Measurements from ENCODE around the gene NDUFAF2. TPM values are rescaled to one million over a fixed set of nuclear protein-coding genes. Genes with fewer than 3 reads are reported as not detected.
A peak's percentile ranks its signal among the peaks of the same experiment; 100 is the strongest.

Gene NDUFAF2
- total RNA-seq, 1 experiment from 2014 or later: 60.8 TPM

- no peak for TF ChIP-seq CTCF (IDR thresholded peaks at IDR 0.05; ENCODE audit: insufficient read depth in 1 of 2, low read depth in 1 of 2, low read length in 1 of 2, severe bottlenecking in 1 of 2, unreplicated experiment in 1 of 2)
- no peaks in the 10 kb centered on the region; the same call in 1 of the 2 replicates for H3K9me3 ChIP-seq
- Mint-ChIP-seq H3K4me3 (ENCODE audit: unreplicated experiment) (no peak overlapping the region), H3K27ac (ENCODE audit: unreplicated experiment) (no peak overlapping the region), H3K27me3 (ENCODE audit: insufficient read depth, unreplicated experiment) (no peaks in the 10 kb centered on the region), H3K36me3 (ENCODE audit: insufficient read depth, unreplicated experiment) (no peaks in the 10 kb centered on the region), H3K9me3 (ENCODE audit: unreplicated experiment) (peaks cover 9% of the 10 kb centered on the region), H3K4me1 (ENCODE audit: low read depth, unreplicated experiment) (peaks cover 19% of the 10 kb centered on the region)
- H3K4me1 ChIP-seq: peaks cover 31% of the 10 kb centered on the region
- ChIA-PET POLR2A (no interaction called here), CTCF (no interaction called here)
- DNase-seq: no peak
- no peaks in the 10 kb centered on the region for H3K27me3 ChIP-seq (replicated peaks; ENCODE audit: control insufficient read depth, insufficient read depth, low read length)
- BruUV-seq (replicated peaks): no TSS peak
- intact Hi-C loops (cut with micrococcal nuclease; ENCODE audit: unreplicated experiment): no loop called here
- H3K36me3 ChIP-seq (ENCODE audit: control insufficient read depth, insufficient read depth, low read length): no peaks in the 10 kb centered on the region
- no peak overlapping the region for H3K4me3 ChIP-seq (ENCODE audit: low read depth, low read length)
Observed at GRCh38 chr5:61048534-61048933, 103.5 kb downstream of the NDUFAF2 start.

GRCh38 chr5:61050292-61050691 lies 105.3 kb downstream of the NDUFAF2 start:
- peaks cover 31% of the 10 kb centered on the region for H3K4me1 ChIP-seq
- H3K4me3 ChIP-seq (ENCODE audit: low read depth, low read length): no peak overlapping the region
- Mint-ChIP-seq H3K4me1 (ENCODE audit: low read depth, unreplicated experiment) (peaks cover 19% of the 10 kb centered on the region), H3K27ac (ENCODE audit: unreplicated experiment) (no peak overlapping the region), H3K9me3 (ENCODE audit: unreplicated experiment) (no peaks in the 10 kb centered on the region), H3K27me3 (ENCODE audit: insufficient read depth, unreplicated experiment) (no peaks in the 10 kb centered on the region), H3K4me3 (ENCODE audit: unreplicated experiment) (no peak overlapping the region), H3K36me3 (ENCODE audit: insufficient read depth, unreplicated experiment) (no peaks in the 10 kb centered on the region)
- ChIA-PET CTCF (no interaction called here), POLR2A (no interaction called here)
- no peak for TF ChIP-seq CTCF (IDR thresholded peaks at IDR 0.05; ENCODE audit: insufficient read depth in 1 of 2, low read depth in 1 of 2, low read length in 1 of 2, severe bottlenecking in 1 of 2, unreplicated experiment in 1 of 2)
- no peaks in the 10 kb centered on the region for H3K9me3 ChIP-seq
- H3K36me3 ChIP-seq (ENCODE audit: control insufficient read depth, insufficient read depth, low read length): no peaks in the 10 kb centered on the region
- no TSS peak for BruUV-seq (replicated peaks)
- intact Hi-C loops (cut with micrococcal nuclease; ENCODE audit: unreplicated experiment): loop anchor here (1.0 to 10.0 kb wide), 3 partner anchors 90 to 885 kb away; partner anchors contain the start of gene SMIM15
- no peaks in the 10 kb centered on the region for H3K27me3 ChIP-seq (replicated peaks; ENCODE audit: control insufficient read depth, insufficient read depth, low read length)
- DNase-seq: no peak

- Histone ChIP-seq H3K27me3 (replicated peaks; ENCODE audit: control insufficient read depth, insufficient read depth, low read length) (no peaks in the 10 kb centered on the region), H3K4me1 (peaks cover 31% of the 10 kb centered on the region), H3K9me3 (no peaks in the 10 kb centered on the region), H3K36me3 (ENCODE audit: control insufficient read depth, insufficient read depth, low read length) (no peaks in the 10 kb centered on the region), H3K4me3 (ENCODE audit: low read depth, low read length) (no peak overlapping the region)
- CTCF ChIA-PET: no interaction called here
- BruUV-seq (replicated peaks): no TSS peak
- intact Hi-C loops (cut with micrococcal nuclease; ENCODE audit: unreplicated experiment): loop anchor here (10.0 kb wide), 2 partner anchors 114 to 884 kb away; partner anchors contain the start of gene SMIM15
- H3K36me3 Mint-ChIP-seq (ENCODE audit: insufficient read depth, unreplicated experiment): no peaks in the 10 kb centered on the region
- peaks cover 19% of the 10 kb centered on the region for H3K4me1 Mint-ChIP-seq (ENCODE audit: low read depth, unreplicated experiment)
- no peak for DNase-seq
- H3K9me3 Mint-ChIP-seq (ENCODE audit: unreplicated experiment): no peaks in the 10 kb centered on the region
- peak overlapping the region; percentile 13 for H3K27ac Mint-ChIP-seq (ENCODE audit: unreplicated experiment)
- H3K27me3 Mint-ChIP-seq (ENCODE audit: insufficient read depth, unreplicated experiment): no peaks in the 10 kb centered on the region
- POLR2A ChIA-PET: no interaction called here
- no peak for TF ChIP-seq CTCF (IDR thresholded peaks at IDR 0.05; ENCODE audit: insufficient read depth in 1 of 2, low read depth in 1 of 2, low read length in 1 of 2, severe bottlenecking in 1 of 2, unreplicated experiment in 1 of 2)
- no peak overlapping the region for H3K4me3 Mint-ChIP-seq (ENCODE audit: unreplicated experiment)
Observed at GRCh38 chr5:61051267-61051666, 106.3 kb downstream of the NDUFAF2 start.

Measured in Caco-2 (cell line).